Measurements from ENCODE around the gene FMO5. TPM values are rescaled to one million over a fixed set of nuclear protein-coding genes. Genes with fewer than 3 reads are reported as not detected.

FMO5 gene
- total RNA-seq, 1 experiment from 2014 or later: 0.57 TPM

DNA sequence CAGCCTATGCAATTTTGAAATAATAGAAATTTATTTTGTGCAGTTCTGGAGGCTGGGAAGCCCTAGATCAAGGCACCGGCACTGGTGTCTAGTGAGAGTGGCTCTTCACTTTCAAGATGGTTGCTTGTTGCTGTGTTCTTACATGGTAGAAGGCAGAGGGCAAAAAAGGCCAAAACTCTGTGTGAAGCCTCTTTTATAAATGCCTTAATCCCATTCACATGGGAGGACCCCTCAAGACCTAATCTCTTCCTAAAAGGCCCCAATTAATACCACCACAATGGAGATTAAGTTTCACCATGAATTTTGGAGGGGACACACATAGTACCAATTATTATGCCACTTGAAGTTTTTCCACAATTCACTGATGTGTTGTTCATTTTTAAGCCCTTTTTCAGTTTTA is 73.9 kb downstream of the FMO5 start:
- no peak overlapping the region for H3K27ac ChIP-seq (ENCODE audit: low read length)
- DNase-seq (ENCODE audit: low read depth, low spot score) (no peak), ATAC-seq (no peak)
- in situ Hi-C loops (cut with HindIII; ENCODE audit: low pct_unique_long_range_greater_than_20kb, low sequenced_read_pairs) (no loop called here), intact Hi-C loops (cut with micrococcal nuclease; ENCODE audit: unreplicated experiment) (no loop called here)
- no peaks in the 10 kb centered on the region for H3K9me3 ChIP-seq (ENCODE audit: control insufficient read depth, insufficient read depth, low read depth, low read length)
- CTCF ChIA-PET: no interaction called here
- H3K27me3 ChIP-seq (ENCODE audit: control insufficient read depth, insufficient read depth, low read length): no peaks in the 10 kb centered on the region
- no peak overlapping the region for H3K4me3 ChIP-seq (ENCODE audit: low read depth in 2 of 2, low read length in 2 of 2)
- no peaks in the 10 kb centered on the region for H3K4me1 ChIP-seq (ENCODE audit: control insufficient read depth, insufficient read depth, low read length)
- no peak for TF ChIP-seq POLR2AphosphoS5 (IDR thresholded peaks at IDR 0.05; ENCODE audit: low read depth, low read length)
- no peak for TF ChIP-seq SIN3A (IDR thresholded peaks at IDR 0.05; ENCODE audit: borderline replicate concordance, insufficient read depth, low read depth, low read length)
- TF ChIP-seq, protein P1, sequence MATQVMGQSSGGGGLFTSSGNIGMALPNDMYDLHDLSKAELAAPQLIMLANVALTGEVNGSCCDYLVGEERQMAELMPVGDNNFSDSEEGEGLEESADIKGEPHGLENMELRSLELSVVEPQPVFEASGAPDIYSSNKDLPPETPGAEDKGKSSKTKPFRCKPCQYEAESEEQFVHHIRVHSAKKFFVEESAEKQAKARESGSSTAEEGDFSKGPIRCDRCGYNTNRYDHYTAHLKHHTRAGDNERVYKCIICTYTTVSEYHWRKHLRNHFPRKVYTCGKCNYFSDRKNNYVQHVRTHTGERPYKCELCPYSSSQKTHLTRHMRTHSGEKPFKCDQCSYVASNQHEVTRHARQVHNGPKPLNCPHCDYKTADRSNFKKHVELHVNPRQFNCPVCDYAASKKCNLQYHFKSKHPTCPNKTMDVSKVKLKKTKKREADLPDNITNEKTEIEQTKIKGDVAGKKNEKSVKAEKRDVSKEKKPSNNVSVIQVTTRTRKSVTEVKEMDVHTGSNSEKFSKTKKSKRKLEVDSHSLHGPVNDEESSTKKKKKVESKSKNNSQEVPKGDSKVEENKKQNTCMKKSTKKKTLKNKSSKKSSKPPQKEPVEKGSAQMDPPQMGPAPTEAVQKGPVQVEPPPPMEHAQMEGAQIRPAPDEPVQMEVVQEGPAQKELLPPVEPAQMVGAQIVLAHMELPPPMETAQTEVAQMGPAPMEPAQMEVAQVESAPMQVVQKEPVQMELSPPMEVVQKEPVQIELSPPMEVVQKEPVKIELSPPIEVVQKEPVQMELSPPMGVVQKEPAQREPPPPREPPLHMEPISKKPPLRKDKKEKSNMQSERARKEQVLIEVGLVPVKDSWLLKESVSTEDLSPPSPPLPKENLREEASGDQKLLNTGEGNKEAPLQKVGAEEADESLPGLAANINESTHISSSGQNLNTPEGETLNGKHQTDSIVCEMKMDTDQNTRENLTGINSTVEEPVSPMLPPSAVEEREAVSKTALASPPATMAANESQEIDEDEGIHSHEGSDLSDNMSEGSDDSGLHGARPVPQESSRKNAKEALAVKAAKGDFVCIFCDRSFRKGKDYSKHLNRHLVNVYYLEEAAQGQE (IDR thresholded peaks at IDR 0.05; ENCODE audit: insufficient read depth in 1 of 2, low read depth in 2 of 2, low read length in 1 of 2): no peak
- no peak for TF ChIP-seq TCF7L2 (IDR thresholded peaks at IDR 0.05; ENCODE audit: low read depth, low read length)
- TF ChIP-seq, protein P2, sequence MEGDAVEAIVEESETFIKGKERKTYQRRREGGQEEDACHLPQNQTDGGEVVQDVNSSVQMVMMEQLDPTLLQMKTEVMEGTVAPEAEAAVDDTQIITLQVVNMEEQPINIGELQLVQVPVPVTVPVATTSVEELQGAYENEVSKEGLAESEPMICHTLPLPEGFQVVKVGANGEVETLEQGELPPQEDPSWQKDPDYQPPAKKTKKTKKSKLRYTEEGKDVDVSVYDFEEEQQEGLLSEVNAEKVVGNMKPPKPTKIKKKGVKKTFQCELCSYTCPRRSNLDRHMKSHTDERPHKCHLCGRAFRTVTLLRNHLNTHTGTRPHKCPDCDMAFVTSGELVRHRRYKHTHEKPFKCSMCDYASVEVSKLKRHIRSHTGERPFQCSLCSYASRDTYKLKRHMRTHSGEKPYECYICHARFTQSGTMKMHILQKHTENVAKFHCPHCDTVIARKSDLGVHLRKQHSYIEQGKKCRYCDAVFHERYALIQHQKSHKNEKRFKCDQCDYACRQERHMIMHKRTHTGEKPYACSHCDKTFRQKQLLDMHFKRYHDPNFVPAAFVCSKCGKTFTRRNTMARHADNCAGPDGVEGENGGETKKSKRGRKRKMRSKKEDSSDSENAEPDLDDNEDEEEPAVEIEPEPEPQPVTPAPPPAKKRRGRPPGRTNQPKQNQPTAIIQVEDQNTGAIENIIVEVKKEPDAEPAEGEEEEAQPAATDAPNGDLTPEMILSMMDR (IDR thresholded peaks at IDR 0.05): no peak
- POLR2A ChIA-PET: no interaction called here
- no TSS peak for BruUV-seq (replicated peaks)
- H3K36me3 ChIP-seq (ENCODE audit: control insufficient read depth, insufficient read depth, low read length): no peaks in the 10 kb centered on the region

DNA sequence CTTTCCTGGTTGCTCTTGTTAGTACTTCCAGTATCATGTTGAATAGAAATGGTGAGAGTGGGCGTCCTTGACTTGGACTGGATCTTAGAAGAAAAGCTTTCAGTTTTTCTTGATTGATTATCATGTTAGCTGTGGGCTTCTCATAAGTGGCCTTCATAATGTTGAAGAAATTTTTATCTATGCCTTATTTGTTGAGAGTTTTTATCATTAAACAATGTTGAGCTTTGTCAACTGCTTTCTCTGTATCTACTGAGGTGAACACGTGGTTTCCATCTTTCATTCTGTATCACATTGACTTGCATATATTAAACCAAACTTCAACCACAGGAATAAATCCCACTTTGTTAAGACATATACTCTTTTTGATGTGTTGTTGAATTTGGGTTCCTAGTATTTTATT is 82.3 kb downstream of the FMO5 start:
- DNase-seq (ENCODE audit: low read depth, low spot score): no peak
- TF ChIP-seq, protein P2 (IDR thresholded peaks at IDR 0.05): no peak
- no peak for TF ChIP-seq POLR2AphosphoS5 (IDR thresholded peaks at IDR 0.05; ENCODE audit: low read depth, low read length)
- TF ChIP-seq TCF7L2 (IDR thresholded peaks at IDR 0.05; ENCODE audit: low read depth, low read length): no peak
- TF ChIP-seq, protein P1 (IDR thresholded peaks at IDR 0.05; ENCODE audit: insufficient read depth in 1 of 2, low read depth in 2 of 2, low read length in 1 of 2): no peak
- TF ChIP-seq SIN3A (IDR thresholded peaks at IDR 0.05; ENCODE audit: borderline replicate concordance, insufficient read depth, low read depth, low read length): no peak
- no peak overlapping the region for H3K27ac ChIP-seq (ENCODE audit: low read length)
- ChIA-PET POLR2A (no interaction called here), CTCF (no interaction called here)
- no peak overlapping the region for H3K4me3 ChIP-seq (ENCODE audit: low read depth in 2 of 2, low read length in 2 of 2)
- no TSS peak for BruUV-seq (replicated peaks)
- ATAC-seq: no peak
- in situ Hi-C loops (cut with HindIII; ENCODE audit: low pct_unique_long_range_greater_than_20kb, low sequenced_read_pairs): no loop called here
- H3K4me1 ChIP-seq (ENCODE audit: control insufficient read depth, insufficient read depth, low read length): no peaks in the 10 kb centered on the region
- intact Hi-C loops (cut with micrococcal nuclease; ENCODE audit: unreplicated experiment): no loop called here
- H3K36me3 ChIP-seq (ENCODE audit: control insufficient read depth, insufficient read depth, low read length): no peaks in the 10 kb centered on the region
- H3K27me3 ChIP-seq (ENCODE audit: control insufficient read depth, insufficient read depth, low read length): peaks cover 1% of the 10 kb centered on the region; the same call in 1 of the 2 replicates
- no peaks in the 10 kb centered on the region for H3K9me3 ChIP-seq (ENCODE audit: control insufficient read depth, insufficient read depth, low read depth, low read length)

Other genes with a start within 250 kb of the FMO5 start
- 6.6 TPM for gene PRKAB2, start 52.9 kb downstream of the FMO5 start, total RNA-seq (2021; ENCODE audit: unreplicated experiment)
- 48.3 TPM for gene CHD1L, start 17.3 kb upstream of the FMO5 start, total RNA-seq (2021; ENCODE audit: unreplicated experiment)